ENCODE data around the gene DOCK2. TPM values are rescaled to one million over a fixed set of nuclear protein-coding genes. Genes with fewer than 3 reads are reported as not detected.
A peak's percentile ranks its signal among the peaks of the same experiment; 100 is the strongest.

The DOCK2 gene
- total and polyA plus RNA-seq, 2 donors (not counting 3 experiments of a cell fraction or from before 2014, with no cell fraction given): 0.62 to 4.8 TPM

- Histone ChIP-seq H3K27me3 (ENCODE audit: control insufficient read depth in 2 of 2, insufficient read depth in 2 of 2, low read length in 2 of 2) (no peaks in the 10 kb centered on the region), H2AFZ (ENCODE audit: low read depth, low read length) (peak overlapping the region; percentile 71), H4K20me1 (replicated peaks; ENCODE audit: control insufficient read depth, extremely low read depth, insufficient read depth, low read length) (no peaks in the 10 kb centered on the region), H3K4me2 (ENCODE audit: insufficient read depth, low read length) (no peak overlapping the region), H3K79me2 (ENCODE audit: control insufficient read depth, insufficient read depth, low read length) (no peaks in the 10 kb centered on the region), H3K4me1 (ENCODE audit: control insufficient read depth, extremely low read depth, insufficient read depth, low read length) (peaks cover 25% of the 10 kb centered on the region), H3K4me3 (replicated peaks in 1 of 3; ENCODE audit: insufficient read depth in 1 of 3, low read depth in 1 of 3, low read length in 3 of 3) (no peak overlapping the region), H3K9me1 (replicated peaks; ENCODE audit: control insufficient read depth, extremely low read depth, insufficient read depth, low read length) (no peaks in the 10 kb centered on the region), H3K27ac (ENCODE audit: insufficient read depth, low read depth, low read length) (no peak overlapping the region), H3K9me3 (replicated peaks; ENCODE audit: control insufficient read depth, insufficient read depth, low read length) (no peaks in the 10 kb centered on the region), H3K9ac (replicated peaks; ENCODE audit: extremely low read depth, insufficient read depth, low read length) (no peak overlapping the region), H3K36me3 (ENCODE audit: control insufficient read depth in 2 of 2, extremely low read depth in 1 of 2, insufficient read depth in 2 of 2, low read length in 2 of 2) (no peaks in the 10 kb centered on the region)
- dilution Hi-C loops (cut with MboI; ENCODE audit: extremely low pct_ligation_motif_present, low sequenced_read_pairs) (no loop called here), intact Hi-C loops (cut with micrococcal nuclease) (loop anchor here (10.0 kb wide), 1 partner anchor 721 kb away; no protein-coding TSS in a partner anchor)
- POLR2A ChIA-PET: no interaction called here
- CTCF ChIA-PET: interaction anchor here (2.9 to 4.9 kb wide), 2 partner anchors 276 to 367 kb away, joined by 80 to 180 read pairs; partner anchors contain the start of gene INSYN2B
- FAIRE-seq: peak; percentile 37
- BruUV-seq (replicated peaks): no TSS peak
- no peak for DNase-seq (ENCODE audit: low read depth, low spot score)
- TF ChIP-seq GATA2 (IDR thresholded peaks at IDR 0.05; ENCODE audit: insufficient read depth, insufficient read length, low read depth, low read length): peak; percentile 32
- TF ChIP-seq JUN (IDR thresholded peaks at IDR 0.05; ENCODE audit: borderline replicate concordance, insufficient read depth, insufficient read length, low read depth): no peak
Observed at GRCh38 chr5:169703813-169704212, 66.7 kb downstream of the DOCK2 start.

GRCh38 chr5:169705322-169705721, 68.2 kb downstream of the DOCK2 start:
- BruUV-seq (replicated peaks): no TSS peak
- no peak overlapping the region for H3K9ac ChIP-seq (replicated peaks; ENCODE audit: extremely low read depth, insufficient read depth, low read length)
- no peak for TF ChIP-seq MYC (IDR thresholded peaks at IDR 0.05; ENCODE audit: low read depth, low read length)
- no peak for TF ChIP-seq CTCF (IDR thresholded peaks at IDR 0.05; ENCODE audit: extremely low read depth in 1 of 2, insufficient read depth in 1 of 2, low read depth in 1 of 2, low read length in 2 of 2)
- no peak for TF ChIP-seq EZH2 (IDR thresholded peaks at IDR 0.05; ENCODE audit: borderline replicate concordance, low read depth, low read length, severe bottlenecking)
- no peak for TF ChIP-seq POLR2A (IDR thresholded peaks at IDR 0.05; ENCODE audit: low read depth, low read length)
- TF ChIP-seq MAX (IDR thresholded peaks at IDR 0.05; ENCODE audit: insufficient read depth, insufficient read length): no peak
- TF ChIP-seq POLR2AphosphoS5 (IDR thresholded peaks at IDR 0.05; ENCODE audit: insufficient read depth, low read depth, low read length): no peak
- no peak for TF ChIP-seq FOS (IDR thresholded peaks at IDR 0.05; ENCODE audit: borderline replicate concordance, insufficient read depth, low read length)
- TF ChIP-seq GATA2 (IDR thresholded peaks at IDR 0.05; ENCODE audit: insufficient read depth, insufficient read length, low read depth, low read length): no peak
- no peak for TF ChIP-seq JUN (IDR thresholded peaks at IDR 0.05; ENCODE audit: borderline replicate concordance, insufficient read depth, insufficient read length, low read depth)
- no peak overlapping the region for H3K4me3 ChIP-seq (replicated peaks in 1 of 3; ENCODE audit: insufficient read depth in 1 of 3, low read depth in 1 of 3, low read length in 3 of 3)
- no peak for DNase-seq (ENCODE audit: low read depth, low spot score)
- no peaks in the 10 kb centered on the region for H3K79me2 ChIP-seq (ENCODE audit: control insufficient read depth, insufficient read depth, low read length)
- CTCF ChIA-PET: interaction anchor here (1.2 to 1.3 kb wide), 3 partner anchors 275 to 511 kb away, joined by 3 to 5 read pairs (median 3); partner anchors contain the start of gene INSYN2B
- H3K9me1 ChIP-seq (replicated peaks; ENCODE audit: control insufficient read depth, extremely low read depth, insufficient read depth, low read length): no peaks in the 10 kb centered on the region
- no peak overlapping the region for H2AFZ ChIP-seq (ENCODE audit: low read depth, low read length)
- no peak for FAIRE-seq
- no peaks in the 10 kb centered on the region for H3K36me3 ChIP-seq (ENCODE audit: control insufficient read depth in 2 of 2, extremely low read depth in 1 of 2, insufficient read depth in 2 of 2, low read length in 2 of 2)
- no peak overlapping the region for H3K4me2 ChIP-seq (ENCODE audit: insufficient read depth, low read length)
- dilution Hi-C loops (cut with MboI; ENCODE audit: extremely low pct_ligation_motif_present, low sequenced_read_pairs) (no loop called here), intact Hi-C loops (cut with micrococcal nuclease) (loop anchor here (10.0 kb wide), 1 partner anchor 719 kb away; no protein-coding TSS in a partner anchor)
- H3K27me3 ChIP-seq (ENCODE audit: control insufficient read depth in 2 of 2, insufficient read depth in 2 of 2, low read length in 2 of 2): no peaks in the 10 kb centered on the region
- POLR2A ChIA-PET: no interaction called here
- peaks cover 25% of the 10 kb centered on the region for H3K4me1 ChIP-seq (ENCODE audit: control insufficient read depth, extremely low read depth, insufficient read depth, low read length)
- no peaks in the 10 kb centered on the region for H3K9me3 ChIP-seq (replicated peaks; ENCODE audit: control insufficient read depth, insufficient read depth, low read length)
- no peaks in the 10 kb centered on the region for H4K20me1 ChIP-seq (replicated peaks; ENCODE audit: control insufficient read depth, extremely low read depth, insufficient read depth, low read length)
- H3K27ac ChIP-seq (ENCODE audit: insufficient read depth, low read depth, low read length): no peak overlapping the region
